ENCODE measurements around the gene DHRS2. TPM values are rescaled to one million over a fixed set of nuclear protein-coding genes. Genes with fewer than 3 reads are reported as not detected.
"Not testable (repeated sequence)": the region's sequence is repeated elsewhere in the genome, so short reads cannot be mapped to it uniquely, and the experiment has no call there.

Gene DHRS2
- polyA plus RNA-seq, 12 donors: 0.12 to 0.98 (median 0.26) TPM; not detected in 3

DNA sequence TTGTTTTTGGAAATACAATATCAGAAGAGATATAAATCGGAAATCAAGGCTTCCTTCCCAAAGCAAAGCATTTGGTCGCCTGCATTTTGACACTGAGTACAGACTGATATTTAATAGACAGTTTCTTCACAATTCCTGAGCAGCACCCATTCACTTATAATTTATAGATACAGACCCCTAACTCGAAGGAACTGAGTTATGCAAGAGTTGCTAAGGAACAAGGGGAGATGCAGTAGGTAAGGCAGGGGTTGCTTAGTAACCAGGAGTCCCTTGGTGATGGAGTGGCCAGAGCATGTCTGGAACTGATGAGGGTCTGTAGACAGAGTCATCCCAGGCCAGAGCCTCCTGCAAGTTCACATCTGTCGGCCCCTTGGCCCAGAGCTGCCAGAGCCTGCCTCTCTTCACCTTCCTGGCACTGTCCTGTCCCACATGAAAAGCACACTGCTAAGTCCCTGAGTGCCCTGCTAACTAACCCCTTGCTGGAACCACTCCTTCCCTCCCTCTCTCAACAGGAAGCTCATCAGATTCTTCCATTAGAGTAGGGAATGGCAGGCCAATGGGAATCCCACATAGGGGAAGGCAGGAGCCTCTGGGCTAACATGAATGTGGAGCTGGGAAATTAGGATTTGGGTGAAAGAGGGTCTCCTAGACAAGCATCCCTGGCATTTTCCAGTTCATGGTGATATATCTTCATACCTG, 3.6 kb upstream of the DHRS2 start:
- DNase-seq: no peak

GRCh38 chr14:23633160-23633701, 2.9 kb upstream of the DHRS2 start:
- no peak for DNase-seq

GRCh38 chr14:23634698-23635412, 1.3 kb upstream of the DHRS2 start:
- not testable (repeated sequence) for DNase-seq

DNA sequence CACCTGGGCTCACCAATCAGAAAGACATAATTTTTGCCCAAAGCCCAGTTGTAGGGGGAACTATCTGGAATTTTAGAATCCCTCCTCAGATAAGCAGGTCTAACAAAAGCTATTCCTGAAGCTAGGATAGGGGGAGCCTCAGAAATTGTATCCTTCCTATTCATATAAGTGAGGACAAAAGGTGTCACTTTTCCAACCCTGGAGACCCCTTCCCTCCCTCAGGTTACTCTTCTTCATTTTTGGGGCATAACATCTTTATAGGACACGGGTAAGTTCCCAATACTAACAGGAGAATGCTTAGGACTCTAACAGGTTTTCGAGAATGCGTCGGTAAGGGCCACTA, 1.1 kb downstream of the DHRS2 start:
- not testable (repeated sequence) for DNase-seq

DNA sequence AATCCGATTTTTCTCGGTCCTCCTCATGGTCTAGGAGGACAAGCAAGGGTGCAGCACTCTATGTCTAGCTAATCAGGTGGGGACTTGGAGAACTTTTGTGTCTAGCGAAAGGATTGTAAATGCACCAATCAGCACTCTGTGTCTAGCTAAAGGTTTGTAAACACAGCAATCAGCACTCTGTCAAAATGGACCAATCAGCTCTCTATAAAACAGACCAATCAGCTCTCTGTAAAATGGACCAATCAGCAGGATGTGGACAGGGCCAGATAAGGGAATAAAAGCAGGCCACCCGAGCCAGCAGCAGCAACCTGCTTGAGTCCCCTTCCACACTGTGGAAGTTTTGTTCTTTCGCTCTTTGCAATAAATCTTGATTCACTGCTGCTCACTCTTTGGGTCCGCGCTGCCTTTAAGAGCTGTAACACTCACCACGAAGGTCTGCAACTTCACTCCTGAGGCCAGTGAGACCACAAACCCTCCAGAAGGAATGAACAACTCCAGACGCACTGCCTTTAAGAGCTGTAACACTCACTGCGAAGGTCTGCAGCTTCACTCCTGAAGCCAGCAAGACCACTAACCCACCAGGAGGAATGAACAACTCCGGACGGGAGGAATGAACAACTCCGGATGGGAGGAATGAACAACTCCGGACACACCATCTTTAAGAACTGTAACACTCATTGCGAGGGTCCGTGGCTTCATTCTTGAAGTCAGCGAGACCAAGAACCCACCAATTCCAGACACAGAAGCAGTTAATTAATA, 1.7 kb downstream of the DHRS2 start:
- not testable (repeated sequence) for DNase-seq

DNA sequence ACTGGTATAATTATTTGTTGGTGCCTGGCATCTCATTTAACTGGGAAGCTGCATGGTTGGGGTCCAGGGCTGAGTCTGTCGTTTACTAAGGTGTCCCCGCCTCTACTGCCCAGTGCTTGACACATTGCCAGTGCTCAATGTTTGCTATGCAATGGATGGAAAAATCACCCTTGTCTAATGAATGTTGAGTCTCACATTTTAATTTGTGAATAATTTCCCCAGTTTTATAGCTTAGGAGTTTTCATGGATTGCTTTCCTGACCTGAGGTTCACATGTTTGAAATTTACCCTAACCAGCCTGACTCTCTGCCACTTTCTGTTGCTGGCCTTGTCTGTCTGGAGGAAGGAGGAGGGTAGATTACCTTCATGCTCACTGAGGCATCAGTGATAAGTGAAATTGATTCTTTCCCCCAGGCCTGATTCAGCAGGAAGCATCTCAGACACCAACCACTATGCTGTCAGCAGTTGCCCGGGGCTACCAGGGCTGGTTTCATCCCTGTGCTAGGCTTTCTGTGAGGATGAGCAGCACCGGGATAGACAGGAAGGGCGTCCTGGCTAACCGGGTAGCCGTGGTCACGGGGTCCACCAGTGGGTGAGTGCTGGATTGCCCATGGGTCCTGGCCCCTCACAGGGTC, 2.4 kb downstream of the DHRS2 start:
- DNase-seq: no peak

DNA sequence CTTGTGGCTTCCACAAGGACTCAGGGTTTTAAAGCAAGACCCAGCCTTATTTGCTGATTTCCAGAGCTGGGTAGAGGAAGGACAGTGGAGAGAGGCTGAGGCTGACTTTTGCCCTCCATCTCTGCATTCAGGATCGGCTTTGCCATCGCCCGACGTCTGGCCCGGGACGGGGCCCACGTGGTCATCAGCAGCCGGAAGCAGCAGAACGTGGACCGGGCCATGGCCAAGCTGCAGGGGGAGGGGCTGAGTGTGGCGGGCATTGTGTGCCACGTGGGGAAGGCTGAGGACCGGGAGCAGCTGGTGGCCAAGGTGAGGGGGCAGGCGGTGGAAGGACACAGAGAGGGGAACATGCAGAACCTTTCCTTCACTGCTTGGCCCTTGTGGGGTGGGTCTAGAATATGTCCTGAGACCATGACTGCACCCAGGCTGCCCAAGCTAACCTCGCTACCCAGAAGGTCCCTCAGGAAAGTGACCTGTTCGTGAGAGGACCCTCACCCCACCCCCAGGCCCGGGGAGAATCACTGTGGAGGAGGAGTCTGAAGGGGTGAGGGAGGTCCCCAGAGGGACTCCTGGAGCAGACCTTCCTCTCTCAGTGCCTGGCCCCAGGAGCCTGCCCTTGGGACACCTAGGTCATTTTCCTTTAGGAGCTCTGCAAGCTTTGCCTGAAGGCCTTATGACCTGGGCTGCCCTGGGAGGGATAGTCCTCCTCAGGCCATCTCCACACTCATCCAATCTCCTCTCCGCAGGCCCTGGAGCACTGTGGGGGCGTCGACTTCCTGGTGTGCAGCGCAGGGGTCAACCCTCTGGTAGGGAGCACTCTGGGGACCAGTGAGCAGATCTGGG, 3.1 kb downstream of the DHRS2 start:
- DNase-seq: no peak

- DNase-seq: no peak
Observed at GRCh38 chr14:23639891-23640523, 3.8 kb downstream of the DHRS2 start.

DNA sequence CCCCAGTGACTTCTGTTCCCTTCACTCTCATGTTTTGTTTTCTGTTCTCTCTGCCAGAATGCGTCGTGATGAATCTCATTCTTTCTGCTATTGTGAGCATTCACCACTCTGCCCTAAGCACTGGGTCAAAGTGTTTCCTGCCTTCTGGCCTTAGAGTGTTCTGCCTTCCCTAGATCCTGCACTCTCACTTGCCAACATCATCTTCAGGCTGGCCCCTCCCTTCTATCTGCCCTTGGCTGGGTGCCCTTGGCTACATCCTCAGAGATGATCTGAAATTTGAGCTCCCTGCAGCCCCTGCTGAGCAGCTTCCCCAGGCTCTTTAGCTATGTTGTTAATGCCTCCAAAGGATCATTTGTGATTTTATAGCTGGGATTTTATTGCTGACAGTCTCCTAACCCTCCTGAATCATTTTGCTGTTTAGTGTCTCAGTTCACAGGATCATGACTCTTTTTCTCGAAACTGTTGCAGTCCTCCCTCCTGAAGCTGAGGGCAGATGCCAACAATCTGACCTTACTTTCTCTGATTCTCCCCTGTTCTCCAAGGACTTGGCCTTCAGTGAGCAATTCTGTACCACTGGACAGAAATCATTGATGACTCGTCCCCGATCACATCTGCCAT, 4.5 kb downstream of the DHRS2 start:
- peak; percentile 50 for DNase-seq

- no peak for DNase-seq
Observed at GRCh38 chr14:23641180-23641914, 5.2 kb downstream of the DHRS2 start.

GRCh38 chr14:23641915-23642588, 5.9 kb downstream of the DHRS2 start:
- DNase-seq: no peak

GRCh38 chr14:23643533-23644194, 7.5 kb downstream of the DHRS2 start:
- no peak for DNase-seq

DNA sequence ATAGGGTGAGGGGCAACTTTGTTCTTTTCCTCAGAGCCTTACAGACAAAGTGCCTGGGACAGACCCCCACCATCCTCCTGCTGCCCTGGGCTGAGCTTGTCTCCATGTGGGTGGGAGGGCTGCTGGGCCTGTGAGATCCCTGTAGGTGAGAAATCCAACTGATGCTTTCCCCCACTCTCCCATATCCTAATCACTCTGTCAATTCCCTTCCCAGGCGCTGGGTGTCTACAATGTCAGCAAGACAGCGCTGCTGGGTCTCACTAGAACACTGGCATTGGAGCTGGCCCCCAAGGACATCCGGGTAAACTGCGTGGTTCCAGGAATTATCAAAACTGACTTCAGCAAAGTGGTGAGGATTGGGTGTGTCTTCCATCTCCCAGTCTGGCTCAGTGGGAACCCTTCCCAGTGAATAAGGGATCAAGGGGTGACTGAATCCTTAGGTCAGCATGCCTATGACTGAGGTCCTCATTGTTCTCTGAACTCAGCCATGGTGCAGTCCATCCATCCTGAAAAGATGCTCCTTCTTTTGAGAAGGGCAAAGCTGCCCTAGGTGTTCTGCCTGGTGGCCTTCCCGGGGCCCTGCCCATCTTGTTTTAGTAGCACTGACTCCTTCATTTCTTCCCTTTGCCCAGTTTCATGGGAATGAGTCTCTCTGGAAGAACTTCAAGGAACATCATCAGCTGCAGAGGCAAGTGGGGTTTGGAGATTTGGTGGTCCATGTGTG, 8.2 kb downstream of the DHRS2 start:
- DNase-seq: no peak

DNA sequence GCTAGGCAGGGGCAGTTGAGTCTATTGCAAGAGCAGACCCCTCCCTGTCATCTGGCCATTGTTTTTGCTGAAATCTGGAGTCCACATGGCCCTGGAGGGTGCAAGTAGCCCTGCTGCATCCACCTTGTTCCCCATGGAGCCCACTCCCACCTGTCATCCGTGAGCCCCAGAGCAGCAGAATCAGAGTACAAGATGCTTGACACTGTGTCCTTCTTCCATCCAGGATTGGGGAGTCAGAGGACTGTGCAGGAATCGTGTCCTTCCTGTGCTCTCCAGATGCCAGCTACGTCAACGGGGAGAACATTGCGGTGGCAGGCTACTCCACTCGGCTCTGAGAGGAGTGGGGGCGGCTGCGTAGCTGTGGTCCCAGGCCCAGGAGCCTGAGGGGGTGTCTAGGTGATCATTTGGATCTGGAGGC, 8.8 kb downstream of the DHRS2 start:
- no peak for DNase-seq

DNA sequence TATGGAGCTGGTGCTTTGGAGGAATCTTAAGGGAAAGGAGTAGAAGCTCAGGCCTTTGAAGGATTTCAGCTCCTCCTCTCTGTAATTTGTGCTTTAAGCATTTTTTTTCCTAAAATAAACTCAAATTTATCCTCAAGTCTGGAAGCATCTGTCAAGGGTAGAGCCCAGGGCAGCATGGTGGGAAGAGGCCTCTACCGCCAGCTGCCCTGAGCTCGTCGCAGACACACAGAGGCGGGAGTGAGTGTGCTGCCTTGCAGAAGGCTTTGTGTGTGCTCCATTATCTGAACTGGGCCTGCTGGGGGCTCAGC, 9.3 kb downstream of the DHRS2 start:
- DNase-seq: no peak

- no peak for DNase-seq
Observed at GRCh38 chr14:23645812-23646647, 9.9 kb downstream of the DHRS2 start.

All from muscle of arm (tissue), 12 donors.